Liver (tissue), 3 donors: ENCODE results near the gene ZFP92.

Experiments used
- CTCF ChIP-seq: fragments of 150-350 bp; IDR thresholded peaks from 2 replicates; pipeline ENCODE4 v1.5.1; 2017; ENCODE audit warnings: improper control_type of control experiment, low read depth, low read length; ENCODE audit not compliant: missing input control
- HNF4G ChIP-seq: IDR thresholded peaks from 2 replicates; pipeline ENCODE4 v1.6.1; 2016; ENCODE audit warnings: antibody characterized with exemption
- JUND ChIP-seq, 2 donors: IDR thresholded peaks; 2 replicates each; pipeline ENCODE4 v1.6.1; 2016; ENCODE audit warnings: antibody characterized with exemption in 2 of 2
- MAX ChIP-seq: IDR thresholded peaks from 2 replicates; pipeline ENCODE4 v1.6.1; 2016; ENCODE audit warnings: antibody characterized with exemption
- NR2F2 ChIP-seq: IDR thresholded peaks from 2 replicates; pipeline ENCODE4 v1.6.1; 2016; ENCODE audit warnings: antibody characterized with exemption
- RAD21 ChIP-seq, 2 donors: IDR thresholded peaks; 2 replicates each; pipeline ENCODE4 v1.6.1; 2016; ENCODE audit warnings: antibody characterized with exemption in 2 of 2, mild to moderate bottlenecking in 2 of 2
- TAF1 ChIP-seq: conservative IDR thresholded peaks from 2 replicates; pipeline ENCODE4 v1.6.1; 2016; ENCODE audit warnings: antibody characterized with exemption, mild to moderate bottlenecking
- donor health status: healthy.
- donor health status: healthy.

GRCh38 chrX:153446636-153446936 is 35.3 kb downstream of the ZFP92 start:
- no peak for TF ChIP-seq CTCF
- no peak for TF ChIP-seq JUND (IDR thresholded peaks at IDR 0.05)
- no peak for TF ChIP-seq TAF1
- no peak for TF ChIP-seq MAX
- no peak for TF ChIP-seq RAD21 (IDR thresholded peaks at IDR 0.05)
- TF ChIP-seq HNF4G: no peak
- no peak for TF ChIP-seq NR2F2
